ENCODE results near the gene DVL2.

The DVL2 gene

GRCh38 chr17:7207120-7208001, 27.0 kb downstream of the DVL2 start:
- no peaks in the 10 kb centered on the region for H3K9me3 ChIP-seq (ENCODE audit: insufficient read depth, low read length)
- H3K9ac ChIP-seq (ENCODE audit: low read length): no peak overlapping the region
- H3K79me2 ChIP-seq (ENCODE audit: insufficient read depth, low read length): no peaks in the 10 kb centered on the region
- no peaks in the 10 kb centered on the region for H4K20me1 ChIP-seq (ENCODE audit: low read depth, low read length)
- H3K4me2 ChIP-seq (ENCODE audit: low read depth, low read length, poor library complexity, severe bottlenecking): no peak overlapping the region
- H3K36me3 ChIP-seq (ENCODE audit: low read length): no peaks in the 10 kb centered on the region
- peaks cover 3% of the 10 kb centered on the region; the same call in 1 of the 2 replicates for H3F3A ChIP-seq (ENCODE audit: insufficient read depth)
- no peaks in the 10 kb centered on the region for H3K27me3 ChIP-seq (ENCODE audit: low read length)
- H2AFZ ChIP-seq (ENCODE audit: low read depth, low read length, severe bottlenecking): no peak overlapping the region
- H3K4me3 ChIP-seq (ENCODE audit: insufficient read depth, low read length, poor library complexity, severe bottlenecking): no peak overlapping the region
- no peak overlapping the region for H3K27ac ChIP-seq (ENCODE audit: low read depth, low read length)
- no peaks in the 10 kb centered on the region for H3K9me2 ChIP-seq (replicated peaks; ENCODE audit: insufficient read depth, low read length)
- TF ChIP-seq CTCF (IDR thresholded peaks at IDR 0.05; ENCODE audit: insufficient read depth, low read length, poor library complexity, severe bottlenecking) (no peak), EZH2phosphoT487 (conservative IDR thresholded peaks at IDR 0.05; ENCODE audit: low read length) (no peak)

DNA sequence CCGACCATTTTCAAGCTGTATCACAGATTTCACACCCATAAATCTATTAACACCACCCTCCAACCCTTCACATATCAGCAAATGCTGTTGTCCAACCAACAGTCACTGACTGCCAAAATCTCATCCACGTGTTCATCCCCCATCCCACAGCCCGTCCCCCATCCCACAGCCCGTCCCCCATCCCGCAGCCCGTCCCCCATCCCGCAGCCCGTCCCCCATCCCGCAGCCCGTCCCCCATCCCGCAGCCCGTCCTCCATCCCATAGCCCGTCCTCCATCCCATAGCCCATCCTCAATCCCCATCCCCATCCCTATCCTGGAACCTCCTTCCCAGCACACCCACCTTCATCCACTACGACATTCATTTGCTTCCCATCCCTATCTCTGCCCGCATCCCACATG, 28.8 kb downstream of the DVL2 start:
- H3K9ac ChIP-seq (ENCODE audit: low read length): peak overlapping the region; percentile 42; the same call in 1 of the 2 replicates
- H3K4me2 ChIP-seq (ENCODE audit: low read depth, low read length, poor library complexity, severe bottlenecking): peak overlapping the region; percentile 77
- H4K20me1 ChIP-seq (ENCODE audit: low read depth, low read length): no peaks in the 10 kb centered on the region
- peaks cover 3% of the 10 kb centered on the region; the same call in 1 of the 2 replicates for H3F3A ChIP-seq (ENCODE audit: insufficient read depth)
- peak overlapping the region; percentile 97 for H2AFZ ChIP-seq (ENCODE audit: low read depth, low read length, severe bottlenecking)
- TF ChIP-seq EZH2phosphoT487 (conservative IDR thresholded peaks at IDR 0.05; ENCODE audit: low read length) (no peak), CTCF (IDR thresholded peaks at IDR 0.05; ENCODE audit: insufficient read depth, low read length, poor library complexity, severe bottlenecking) (no peak)
- no peaks in the 10 kb centered on the region for H3K27me3 ChIP-seq (ENCODE audit: low read length)
- H3K9me2 ChIP-seq (replicated peaks; ENCODE audit: insufficient read depth, low read length): no peaks in the 10 kb centered on the region
- no peaks in the 10 kb centered on the region for H3K79me2 ChIP-seq (ENCODE audit: insufficient read depth, low read length)
- H3K36me3 ChIP-seq (ENCODE audit: low read length): no peaks in the 10 kb centered on the region
- no peaks in the 10 kb centered on the region for H3K9me3 ChIP-seq (ENCODE audit: insufficient read depth, low read length)
- H3K27ac ChIP-seq (ENCODE audit: low read depth, low read length): no peak overlapping the region
- H3K4me3 ChIP-seq (ENCODE audit: insufficient read depth, low read length, poor library complexity, severe bottlenecking): peak overlapping the region; percentile 41

- H3F3A ChIP-seq (ENCODE audit: insufficient read depth): peaks cover 3% of the 10 kb centered on the region; the same call in 1 of the 2 replicates
- peak overlapping the region; percentile 97 for H2AFZ ChIP-seq (ENCODE audit: low read depth, low read length, severe bottlenecking)
Observed at GRCh38 chr17:7204828-7205461, 29.4 kb downstream of the DVL2 start.

More at GRCh38 chr17:7204828-7205461, 29.4 kb downstream of the DVL2 start:
- Histone ChIP-seq H3K9ac (ENCODE audit: low read length) (peak overlapping the region; percentile 42; the same call in 1 of the 2 replicates), H3K27me3 (ENCODE audit: low read length) (no peaks in the 10 kb centered on the region), H3K27ac (ENCODE audit: low read depth, low read length) (no peak overlapping the region), H3K4me2 (ENCODE audit: low read depth, low read length, poor library complexity, severe bottlenecking) (peak overlapping the region; percentile 77), H3K79me2 (ENCODE audit: insufficient read depth, low read length) (no peaks in the 10 kb centered on the region), H3K9me2 (replicated peaks; ENCODE audit: insufficient read depth, low read length) (no peaks in the 10 kb centered on the region), H3K36me3 (ENCODE audit: low read length) (no peaks in the 10 kb centered on the region), H4K20me1 (ENCODE audit: low read depth, low read length) (no peaks in the 10 kb centered on the region), H3K9me3 (ENCODE audit: insufficient read depth, low read length) (no peaks in the 10 kb centered on the region), H3K4me3 (ENCODE audit: insufficient read depth, low read length, poor library complexity, severe bottlenecking) (peak overlapping the region; percentile 41)
- TF ChIP-seq CTCF (IDR thresholded peaks at IDR 0.05; ENCODE audit: insufficient read depth, low read length, poor library complexity, severe bottlenecking) (no peak), EZH2phosphoT487 (conservative IDR thresholded peaks at IDR 0.05; ENCODE audit: low read length) (no peak)
